ENCODE results near the gene SOX3. TPM values are rescaled to one million over a fixed set of nuclear protein-coding genes. Genes with fewer than 3 reads are reported as not detected.

Gene SOX3
- total and polyA plus RNA-seq, 10 donors = 0.68 TPM; not detected in 9

DNA sequence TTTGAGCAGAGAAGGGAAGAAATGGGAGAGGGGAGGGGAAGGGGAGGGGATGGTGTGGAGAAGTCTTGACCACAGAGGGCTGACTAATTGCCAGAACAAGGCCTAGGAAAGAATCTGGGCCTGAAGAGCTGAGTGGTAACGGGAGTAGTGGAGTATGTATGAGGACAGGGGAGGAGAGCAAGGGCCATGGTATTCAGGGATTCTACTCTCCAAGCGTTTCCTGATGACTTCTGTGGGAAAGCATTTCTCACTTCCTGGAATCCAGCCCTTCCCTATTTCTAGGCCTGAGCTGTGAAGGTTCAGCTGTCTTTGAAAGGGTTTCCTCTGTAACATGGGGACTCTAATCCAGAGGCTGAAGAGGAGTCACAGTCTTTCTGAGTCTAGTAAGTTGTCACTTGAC lies 19.7 kb upstream of the SOX3 start:
- Histone ChIP-seq H3K4me1 (no peaks in the 10 kb centered on the region), H3K27ac (no peak overlapping the region), H3K4me3 (no peak overlapping the region), H3K27me3 (replicated peaks in 1 of 7) (no peaks in the 10 kb centered on the region), H3K36me3 (no peaks in the 10 kb centered on the region), H3K9me3 (no peaks in the 10 kb centered on the region)
- intact Hi-C loops (cut with DNase I; ENCODE audit: low total_unique reads) = no loop called here
- DNase-seq = no peak
- TF ChIP-seq, protein P1, sequence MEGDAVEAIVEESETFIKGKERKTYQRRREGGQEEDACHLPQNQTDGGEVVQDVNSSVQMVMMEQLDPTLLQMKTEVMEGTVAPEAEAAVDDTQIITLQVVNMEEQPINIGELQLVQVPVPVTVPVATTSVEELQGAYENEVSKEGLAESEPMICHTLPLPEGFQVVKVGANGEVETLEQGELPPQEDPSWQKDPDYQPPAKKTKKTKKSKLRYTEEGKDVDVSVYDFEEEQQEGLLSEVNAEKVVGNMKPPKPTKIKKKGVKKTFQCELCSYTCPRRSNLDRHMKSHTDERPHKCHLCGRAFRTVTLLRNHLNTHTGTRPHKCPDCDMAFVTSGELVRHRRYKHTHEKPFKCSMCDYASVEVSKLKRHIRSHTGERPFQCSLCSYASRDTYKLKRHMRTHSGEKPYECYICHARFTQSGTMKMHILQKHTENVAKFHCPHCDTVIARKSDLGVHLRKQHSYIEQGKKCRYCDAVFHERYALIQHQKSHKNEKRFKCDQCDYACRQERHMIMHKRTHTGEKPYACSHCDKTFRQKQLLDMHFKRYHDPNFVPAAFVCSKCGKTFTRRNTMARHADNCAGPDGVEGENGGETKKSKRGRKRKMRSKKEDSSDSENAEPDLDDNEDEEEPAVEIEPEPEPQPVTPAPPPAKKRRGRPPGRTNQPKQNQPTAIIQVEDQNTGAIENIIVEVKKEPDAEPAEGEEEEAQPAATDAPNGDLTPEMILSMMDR (IDR thresholded peaks at IDR 0.05 in 8 of 11, conservative IDR thresholded peaks at IDR 0.05 in 3 of 11) = no peak
- no peak for TF ChIP-seq POLR2A (IDR thresholded peaks at IDR 0.05)
- no peak for TF ChIP-seq POLR2AphosphoS5 (IDR thresholded peaks at IDR 0.05)
- 39 to 70% (median 50%) methylated on average over 2 of the region's 2 CpGs for WGBS, 5 donors

DNA sequence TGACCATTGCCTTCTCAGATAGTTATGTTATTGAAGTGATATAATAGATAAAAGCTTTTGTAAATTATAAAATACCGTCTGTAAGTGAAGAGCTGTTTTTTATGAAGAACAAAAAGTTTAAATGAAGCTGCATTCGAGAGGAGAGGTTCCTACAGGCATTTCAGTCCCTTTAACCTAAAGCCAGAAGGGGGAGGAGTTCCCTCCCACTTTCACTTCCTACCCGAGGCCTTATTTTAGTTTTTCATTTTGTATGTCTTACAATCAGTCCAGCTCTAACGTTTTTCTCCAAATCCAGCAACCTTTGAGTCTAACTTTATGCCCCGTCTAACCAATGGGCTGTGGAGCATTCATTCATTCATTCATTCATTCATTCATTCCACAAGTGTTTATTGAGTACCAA lies 16.5 kb upstream of the SOX3 start:
- TF ChIP-seq POLR2AphosphoS5 (IDR thresholded peaks at IDR 0.05) (no peak), POLR2A (IDR thresholded peaks at IDR 0.05) (no peak)
- TF ChIP-seq, protein P1 (IDR thresholded peaks at IDR 0.05 in 8 of 11, conservative IDR thresholded peaks at IDR 0.05 in 3 of 11) = no peak
- intact Hi-C loops (cut with DNase I; ENCODE audit: low total_unique reads) = no loop called here
- no peaks in the 10 kb centered on the region for H3K9me3 ChIP-seq
- H3K4me3 ChIP-seq = no peak overlapping the region
- no peak for DNase-seq
- no peak overlapping the region for H3K27ac ChIP-seq
- WGBS, 5 donors = 41 to 66% (median 50%) methylated on average over 5 of the region's 5 CpGs
- H3K4me1 ChIP-seq = no peaks in the 10 kb centered on the region
- peaks cover 0 to 14% (median 0%) of the 10 kb centered on the region in 7 donors for H3K27me3 ChIP-seq (replicated peaks in 1 of 7)
- no peaks in the 10 kb centered on the region for H3K36me3 ChIP-seq

DNA sequence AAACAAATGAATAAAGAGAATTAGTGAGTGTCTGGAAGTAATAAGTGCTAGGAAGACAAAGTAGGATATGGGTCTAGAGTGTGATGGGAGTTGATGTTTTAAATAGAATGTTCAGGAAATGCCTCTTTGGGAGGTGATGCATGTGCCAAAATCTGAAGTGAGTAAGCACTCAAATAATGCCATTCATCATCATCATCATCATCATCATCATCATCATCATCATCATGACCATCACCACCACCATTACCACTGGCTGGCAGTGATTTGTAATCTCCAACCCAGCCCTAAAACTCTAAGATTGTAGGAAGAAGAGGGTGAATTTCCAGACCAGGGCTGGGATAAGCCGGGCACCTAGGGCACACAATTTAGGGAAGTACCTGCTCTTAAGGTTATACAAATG lies 9.7 kb upstream of the SOX3 start:
- TF ChIP-seq POLR2AphosphoS5 (IDR thresholded peaks at IDR 0.05) (no peak), POLR2A (IDR thresholded peaks at IDR 0.05) (no peak)
- TF ChIP-seq, protein P1 (IDR thresholded peaks at IDR 0.05 in 8 of 11, conservative IDR thresholded peaks at IDR 0.05 in 3 of 11) = no peak
- Histone ChIP-seq H3K4me3 (no peak overlapping the region), H3K27ac (no peak overlapping the region), H3K4me1 (no peaks in the 10 kb centered on the region), H3K27me3 (replicated peaks in 1 of 7) (peaks cover 0 to 52% (median 22%) of the 10 kb centered on the region in 7 donors), H3K9me3 (no peaks in the 10 kb centered on the region), H3K36me3 (no peaks in the 10 kb centered on the region)
- intact Hi-C loops (cut with DNase I; ENCODE audit: low total_unique reads) = no loop called here
- 53 to 93% (median 76%) methylated on average over 1 of the region's 1 CpG for WGBS, 5 donors
- DNase-seq = no peak

DNA sequence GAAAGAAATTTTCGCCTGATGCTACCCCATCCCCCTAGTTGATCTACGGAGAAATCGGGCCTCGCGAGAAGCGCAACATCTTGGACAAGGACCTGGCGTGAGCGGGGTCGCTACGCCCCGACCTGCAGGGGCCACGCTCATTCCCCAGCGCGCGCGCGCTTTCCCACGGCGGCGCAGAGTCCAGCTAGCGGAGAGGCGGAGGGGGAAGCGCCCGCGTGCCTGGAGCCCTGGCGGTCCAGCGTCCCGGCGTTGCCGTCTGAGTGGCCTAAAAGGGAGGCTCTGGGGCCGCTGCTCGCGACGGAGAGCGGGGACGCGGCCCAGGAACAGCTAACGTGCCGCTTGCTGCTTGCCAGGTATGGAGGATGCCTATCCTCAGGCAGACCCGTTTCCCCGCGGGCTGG lies 6.0 kb upstream of the SOX3 start:
- DNase-seq = no peak

More for the DNA sequence above, 6.0 kb upstream of the SOX3 start:
- H3K27me3 ChIP-seq (replicated peaks in 1 of 7) = peaks cover 4 to 74% (median 55%) of the 10 kb centered on the region in 7 donors
- no peaks in the 10 kb centered on the region for H3K9me3 ChIP-seq
- 7 to 50% (median 17%) methylated on average over 6 to 42 of the region's 42 CpGs for WGBS, 5 donors
- H3K4me3 ChIP-seq = no peak overlapping the region
- no peaks in the 10 kb centered on the region for H3K36me3 ChIP-seq
- intact Hi-C loops (cut with DNase I; ENCODE audit: low total_unique reads) = no loop called here
- peaks cover 0 to 4% (median 0%) of the 10 kb centered on the region in 6 donors for H3K4me1 ChIP-seq
- H3K27ac ChIP-seq = no peak overlapping the region
- TF ChIP-seq POLR2AphosphoS5 (IDR thresholded peaks at IDR 0.05) (no peak), POLR2A (IDR thresholded peaks at IDR 0.05) (no peak)
- TF ChIP-seq, protein P1 (IDR thresholded peaks at IDR 0.05 in 8 of 11, conservative IDR thresholded peaks at IDR 0.05 in 3 of 11) = no peak
